IMR-90 (cell line): ENCODE data around the gene CXCL9. TPM values are rescaled to one million over a fixed set of nuclear protein-coding genes. Genes with fewer than 3 reads are reported as not detected.

Experiments used
- ATAC-seq: fragments of 200-7000 bp; cut with Tn5 transposase; 2 replicates; pipeline ENCODE4 v1.9.1; 2020; ENCODE audit warnings: low read depth, mild to moderate bottlenecking, moderate library complexity
- BruUV-seq: library from RNA; stranded (reverse); fragments of 400-500 nt; replicated peaks from 2 replicates; lab custom pipeline; 2021; lab: Mats Ljungman, UMichigan
- CTCF ChIA-PET: fragments of 300-600 bp; formaldehyde crosslinking; extraction: SDS; loops from one replicate; lab custom pipeline; 2021; ENCODE audit warnings: antibody characterized with exemption; lab: Yijun Ruan, JAX
- POLR2A ChIA-PET: fragments of 300-600 bp; sonication (Branson Sonifier 250); formaldehyde crosslinking; loops from one replicate; lab custom pipeline; 2022; ENCODE audit warnings: antibody characterized with exemption; ENCODE audit not compliant: unreplicated experiment; lab: Charles Lee
- DNase-seq: peaks from one replicate; pipeline ENCODE4 v3.0.0; 2013
- H2AFZ ChIP-seq: replicated peaks from 2 replicates; pipeline ENCODE3; 2013; ENCODE audit warnings: low read length, mild to moderate bottlenecking; ENCODE audit not compliant: poor library complexity
- H2AK5ac ChIP-seq: 2 replicates; pipeline ENCODE4 v1.6.1; 2013; ENCODE audit warnings: low read depth, low read length, inconsistent platforms
- H2AK9ac ChIP-seq: replicated peaks from 2 replicates; pipeline ENCODE3; 2013; ENCODE audit warnings: mild to moderate bottlenecking, low read depth, low read length, moderate library complexity; ENCODE audit not compliant: poor library complexity
- H2BK120ac ChIP-seq: 2 replicates; pipeline ENCODE4 v1.6.1; 2013; ENCODE audit warnings: low read depth, low read length, inconsistent platforms
- H2BK15ac ChIP-seq: 3 replicates; pipeline ENCODE4 v1.6.1; 2013; ENCODE audit warnings: low read depth, low read length, inconsistent platforms
- H2BK20ac ChIP-seq: 2 replicates; pipeline ENCODE4 v1.6.1; 2013; ENCODE audit warnings: low read depth, mild to moderate bottlenecking, inconsistent platforms, low read length, moderate library complexity
- H2BK5ac ChIP-seq: 2 replicates; pipeline ENCODE4 v1.6.1; 2013; ENCODE audit warnings: mild to moderate bottlenecking, low read depth, low read length, inconsistent platforms; ENCODE audit not compliant: poor library complexity, severe bottlenecking
- H3K14ac ChIP-seq: replicated peaks from 2 replicates; pipeline ENCODE4 v1.6.1; 2013; ENCODE audit warnings: low read depth, low read length, inconsistent platforms
- H3K18ac ChIP-seq: 2 replicates; pipeline ENCODE4 v1.6.1; 2013; ENCODE audit warnings: low read depth, low read length, control low read depth
- H3K23ac ChIP-seq: 2 replicates; pipeline ENCODE4 v1.6.1; 2013; ENCODE audit warnings: low read depth, low read length, inconsistent platforms
- H3K27ac ChIP-seq: 2 replicates; pipeline ENCODE4 v1.5.1; 2013; ENCODE audit warnings: mild to moderate bottlenecking, control low read depth, low read length; ENCODE audit not compliant: insufficient read depth
- H3K27me3 ChIP-seq: 2 replicates; pipeline ENCODE4 v1.6.1; 2013; ENCODE audit warnings: low read length; ENCODE audit not compliant: control insufficient read depth, insufficient read depth
- H3K36me3 ChIP-seq: 2 replicates; pipeline ENCODE4 v1.6.1; 2013; ENCODE audit warnings: low read length, mixed read lengths; ENCODE audit not compliant: control insufficient read depth, insufficient read depth
- H3K4ac ChIP-seq: 2 replicates; pipeline ENCODE4 v1.6.1; 2013; ENCODE audit warnings: low read depth, low read length, inconsistent platforms
- H3K4me1 ChIP-seq: 2 replicates; pipeline ENCODE4 v1.6.1; 2013; ENCODE audit warnings: low read length, mixed read lengths; ENCODE audit not compliant: control insufficient read depth, insufficient read depth
- H3K4me2 ChIP-seq: 2 replicates; pipeline ENCODE4 v1.6.1; 2013; ENCODE audit warnings: low read depth, mild to moderate bottlenecking, control low read depth, low read length, moderate library complexity
- H3K4me3 ChIP-seq: 2 replicates; pipeline ENCODE4 v1.5.1; 2013; ENCODE audit warnings: low read depth, mild to moderate bottlenecking, control low read depth, low read length, moderate library complexity; ENCODE audit not compliant: insufficient read depth
- H3K56ac ChIP-seq: 2 replicates; pipeline ENCODE4 v1.6.1; 2013; ENCODE audit warnings: low read length, inconsistent platforms; ENCODE audit not compliant: insufficient read depth; ENCODE audit errors: extremely low read depth
- H3K79me1 ChIP-seq, 2 experiments: 2 replicates each; pipeline ENCODE4 v1.6.1; 2013; ENCODE audit warnings: low read length in 2 of 2, inconsistent platforms in 1 of 2, low read depth in 1 of 2
- H3K9ac ChIP-seq: 2 replicates; pipeline ENCODE4 v1.6.1; 2013; ENCODE audit warnings: low read depth, low read length, control low read depth
- H3K9me1 ChIP-seq: 2 replicates; pipeline ENCODE4 v1.6.1; 2013; ENCODE audit warnings: low read length, inconsistent platforms; ENCODE audit not compliant: insufficient read depth
- H3K9me3 ChIP-seq: 2 replicates; pipeline ENCODE4 v1.6.1; 2013; ENCODE audit warnings: low read length; ENCODE audit not compliant: control insufficient read depth, insufficient read depth
- H4K20me1 ChIP-seq: 2 replicates; pipeline ENCODE4 v1.6.1; 2013; ENCODE audit warnings: low read length, inconsistent platforms; ENCODE audit not compliant: insufficient read depth
- H4K5ac ChIP-seq: 2 replicates; pipeline ENCODE4 v1.6.1; 2013; ENCODE audit warnings: mild to moderate bottlenecking, low read depth, low read length, control low read depth
- H4K8ac ChIP-seq, 2 experiments: 2 replicates each; pipeline ENCODE4 v1.6.1; 2013; ENCODE audit warnings: low read depth in 2 of 2, low read length in 2 of 2, control low read depth in 1 of 2, inconsistent platforms in 1 of 2
- H4K91ac ChIP-seq: 2 replicates; pipeline ENCODE4 v1.6.1; 2013; ENCODE audit warnings: low read depth, low read length, inconsistent platforms; ENCODE audit not compliant: insufficient read depth
- BHLHE40 ChIP-seq: fragments of 150-350 bp; IDR thresholded peaks from 2 replicates; pipeline ENCODE4 v1.6.1; 2016; ENCODE audit warnings: mild to moderate bottlenecking, low read depth, low read length
- CEBPB ChIP-seq: IDR thresholded peaks from 2 replicates; pipeline ENCODE4 v1.6.1; 2012; ENCODE audit warnings: low read depth, low read length, improper control_type of control experiment
- CTCF ChIP-seq: conservative IDR thresholded peaks from 2 replicates; pipeline ENCODE4 v1.5.1; 2012; ENCODE audit warnings: mild to moderate bottlenecking, low read depth, low read length, improper control_type of control experiment
- ELK1 ChIP-seq: fragments of 150-350 bp; IDR thresholded peaks from 2 replicates; pipeline ENCODE4 v1.6.1; 2016; ENCODE audit warnings: low read depth, mild to moderate bottlenecking, low read length, moderate library complexity, borderline replicate concordance
- MAFK ChIP-seq: IDR thresholded peaks from 2 replicates; pipeline ENCODE4 v1.6.1; 2012; ENCODE audit warnings: low read depth, low read length, improper control_type of control experiment
- MAZ ChIP-seq: IDR thresholded peaks from 2 replicates; pipeline ENCODE4 v1.6.1; 2012; ENCODE audit warnings: low read depth, mild to moderate bottlenecking, low read length, improper control_type of control experiment, moderate library complexity, borderline replicate concordance
- MXI1 ChIP-seq: IDR thresholded peaks from 2 replicates; pipeline ENCODE4 v1.6.1; 2012; ENCODE audit warnings: low read depth, mild to moderate bottlenecking, low read length, moderate library complexity, borderline replicate concordance
- NFE2L2 ChIP-seq: fragments of 150-350 bp; IDR thresholded peaks from 2 replicates; pipeline ENCODE4 v1.6.1; 2016; ENCODE audit warnings: low read depth, mild to moderate bottlenecking, low read length
- RAD21 ChIP-seq: IDR thresholded peaks from 2 replicates; pipeline ENCODE4 v1.6.1; 2012; ENCODE audit warnings: low read length, improper control_type of control experiment
- RCOR1 ChIP-seq: IDR thresholded peaks from 2 replicates; pipeline ENCODE4 v1.6.1; 2012; ENCODE audit warnings: mild to moderate bottlenecking, low read length, improper control_type of control experiment; ENCODE audit not compliant: insufficient replicate concordance
- RFX5 ChIP-seq: IDR thresholded peaks from 2 replicates; pipeline ENCODE4 v1.8.0; 2012; ENCODE audit warnings: low read depth, mild to moderate bottlenecking, low read length, moderate library complexity
- SMC3 ChIP-seq: fragments of 150-350 bp; IDR thresholded peaks from 2 replicates; pipeline ENCODE4 v1.6.1; 2016; ENCODE audit warnings: low read depth, mild to moderate bottlenecking, antibody characterized with exemption, low read length, moderate library complexity
- USF2 ChIP-seq: fragments of 150-350 bp; IDR thresholded peaks from 2 replicates; pipeline ENCODE4 v1.6.1; 2017; ENCODE audit warnings: mild to moderate bottlenecking, antibody characterized with exemption, low read length, low read depth
- WGBS, 2 experiments: methylation state at CpG; one replicate each; pipeline versions ENCODE4 v1.1.5 to v1.1.7; 2013; ENCODE audit warnings: missing lambda C conversion rate in 2 of 2; ENCODE audit not compliant: insufficient read length in 1 of 2; ENCODE audit errors: extremely low coverage in 2 of 2; 5-methylcytosine and 5-hydroxymethylcytosine counted together
- dilution Hi-C: fragments of 300-500 bp; cut with HindIII; formaldehyde crosslinking; loops from one replicate; pipeline ENCODE4 v1.14.3; 2018; ENCODE audit warnings: low sequenced_read_pairs; ENCODE audit not compliant: unreplicated experiment
- in situ Hi-C: fragments of 300-500 bp; cut with MboI; formaldehyde crosslinking; loops from 3 replicates; pipeline ENCODE4 v1.14.3; 2019; ENCODE audit warnings: low sequenced_read_pairs, inconsistent platforms, mixed read lengths
- intact Hi-C: fragments of 100-400 bp; cut with micrococcal nuclease; formaldehyde crosslinking; loops from 2 replicates; pipeline ENCODE4 v1.10.0; 2022
- polyA plus RNA-seq, 3 experiments: library from polyadenylated mRNA; depleted of rRNA; stranded (reverse); fragments of >200 nt; gene quantifications; 2 replicates each; pipeline ENCODE4 v1.2.3, GENCODE V29; 2012; ENCODE audit warnings: low replicate concordance in 1 of 3
- total RNA-seq: library from RNA; depleted of rRNA; stranded (reverse); fragments of >200 nt; gene quantifications from 2 replicates; pipeline ENCODE4 v1.2.3, GENCODE V29; 2012

CXCL9 gene
- total and polyA plus RNA-seq, 2 of the 4 experiments (the other 2 are of a cell fraction) = not detected

- dilution Hi-C loops = no loop called here
- CTCF ChIA-PET = no interaction called here
These were observed 3.3 kb upstream of the CXCL9 start for GRCh38 chr4:76010576-76010975.

More at GRCh38 chr4:76010576-76010975, 3.3 kb upstream of the CXCL9 start:
- no peak overlapping the region for H3K4me3 ChIP-seq
- H4K91ac ChIP-seq = peak overlapping the region; percentile 97
- peak overlapping the region; percentile 16; the same call in 1 of the 2 replicates for H4K5ac ChIP-seq
- H3K36me3 ChIP-seq = no peaks in the 10 kb centered on the region
- peaks cover 19% of the 10 kb centered on the region for H3K4me1 ChIP-seq
- H2BK5ac ChIP-seq = peak overlapping the region; percentile 89
- H3K9ac ChIP-seq = no peak overlapping the region
- H3K18ac ChIP-seq = peak overlapping the region; percentile 97
- no peak overlapping the region for H3K23ac ChIP-seq
- in situ Hi-C loops (no loop called here), intact Hi-C loops (no loop called here)
- H3K27me3 ChIP-seq = no peaks in the 10 kb centered on the region
- POLR2A ChIA-PET = no interaction called here
- H3K79me1 ChIP-seq = no peaks in the 10 kb centered on the region; a peak in 1 of 4 replicates
- peak overlapping the region; percentile 87 to 96 for H4K8ac ChIP-seq
- peak overlapping the region; percentile 85 for H3K27ac ChIP-seq
- H3K9me3 ChIP-seq = no peaks in the 10 kb centered on the region
- peak overlapping the region; percentile 99 for H2BK120ac ChIP-seq
- no peak for TF ChIP-seq MXI1
- no peak for TF ChIP-seq USF2
- TF ChIP-seq ELK1 = no peak
- no peak for TF ChIP-seq MAZ
- TF ChIP-seq RCOR1 = no peak
- no peak for TF ChIP-seq RAD21
- no peak for TF ChIP-seq CEBPB
- TF ChIP-seq CTCF = no peak
- TF ChIP-seq RFX5 = no peak
- TF ChIP-seq SMC3 = no peak
- no peak for TF ChIP-seq NFE2L2
- no peak for TF ChIP-seq MAFK
- no peak for TF ChIP-seq BHLHE40
- peak overlapping the region; percentile 51; the same call in 1 of the 2 replicates for H3K14ac ChIP-seq
- peak overlapping the region; percentile 98 for H2AK5ac ChIP-seq
- H3K9me1 ChIP-seq = peaks cover 13% of the 10 kb centered on the region
- BruUV-seq = no TSS peak
- H3K4me2 ChIP-seq = no peak overlapping the region
- 98% methylated on average over 9 of the region's 13 CpGs; no CpG with 5 or more reads in 1 of the 2 experiments for WGBS, 2 experiments
- no peak overlapping the region; the same call in 1 of the 2 replicates for H3K56ac ChIP-seq
- H2BK15ac ChIP-seq = 0 out of 3 replicates have a peak overlapping the region, but pooled peaks have one; percentile 91
- ATAC-seq = no peak
- H2BK20ac ChIP-seq = peak overlapping the region; percentile 94
- H4K20me1 ChIP-seq = no peaks in the 10 kb centered on the region
- peak overlapping the region; percentile 93 for H2AFZ ChIP-seq
- no peak for DNase-seq
- peak overlapping the region; percentile 91 for H2AK9ac ChIP-seq
- peak overlapping the region; percentile 95 for H3K4ac ChIP-seq
